NCI-H2081 treated with DMSO at 0.1 percent for 48 hours (cell line): Measurements from ENCODE around the gene TMEM235.
"Not testable (repeated sequence)": the region's sequence is repeated elsewhere in the genome, so short reads cannot be mapped to it uniquely, and the experiment has no call there.

Source experiments
- DNase-seq: peaks from one replicate; lab custom pipeline; 2025; lab: John Stamatoyannopoulos, UW

TMEM235 gene

DNA sequence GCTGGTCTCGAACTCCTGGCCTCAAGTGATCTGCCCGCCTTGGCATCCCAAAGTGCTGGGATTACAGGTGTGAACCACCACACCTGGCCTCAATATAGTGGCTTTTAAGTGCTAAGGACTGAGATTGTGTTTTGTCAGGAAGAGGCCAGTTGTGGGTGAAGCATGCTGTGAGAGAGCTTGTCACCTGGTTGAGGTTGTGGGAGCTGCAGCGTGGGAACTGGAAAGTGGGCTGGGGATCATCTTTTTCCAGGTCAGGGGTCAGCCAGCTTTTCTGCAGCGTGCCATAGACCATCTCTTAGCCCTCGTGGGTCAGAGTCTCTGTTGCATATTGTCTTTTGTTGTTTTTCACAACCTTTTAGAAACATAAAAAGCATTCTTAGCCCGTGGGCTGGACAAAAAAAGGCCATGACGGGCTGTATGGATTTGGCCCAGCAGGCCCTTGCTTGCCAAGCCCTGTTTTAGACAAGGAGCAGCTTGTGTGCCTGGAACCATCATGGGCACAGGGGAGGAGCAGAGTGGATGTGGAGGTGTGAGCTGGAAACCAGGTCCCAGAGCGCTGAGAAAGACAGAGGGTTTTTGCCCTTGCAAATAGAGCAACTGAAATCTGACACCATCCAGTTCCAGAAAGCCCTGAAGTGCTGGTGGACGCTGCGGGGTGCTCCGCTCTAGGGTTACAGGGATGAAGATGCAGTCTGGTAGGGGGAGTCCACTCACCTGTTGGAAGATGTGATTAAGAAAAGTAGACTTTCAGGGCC is 11.9 kb upstream of the TMEM235 start:
- DNase-seq = no peak

DNA sequence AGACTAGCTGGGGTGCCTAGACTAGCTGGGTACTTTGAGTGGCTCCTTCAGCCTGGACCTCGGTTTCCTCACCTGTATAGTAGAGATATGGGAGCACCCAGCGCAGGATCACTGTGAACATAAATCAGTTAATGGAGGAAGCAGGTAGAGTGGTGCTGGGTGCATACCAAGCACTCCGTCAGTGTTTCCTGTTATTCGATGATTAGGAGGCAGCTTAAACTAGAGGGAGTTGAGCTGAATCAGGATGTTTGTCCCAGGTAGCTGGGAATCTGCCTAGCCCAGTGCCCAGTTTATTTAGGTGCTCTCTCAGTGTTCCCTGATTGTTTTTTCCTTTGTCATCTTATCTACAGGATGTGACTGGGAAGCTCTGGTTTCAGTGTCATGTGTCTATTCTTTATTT is 8.4 kb upstream of the TMEM235 start:
- no peak for DNase-seq

DNA sequence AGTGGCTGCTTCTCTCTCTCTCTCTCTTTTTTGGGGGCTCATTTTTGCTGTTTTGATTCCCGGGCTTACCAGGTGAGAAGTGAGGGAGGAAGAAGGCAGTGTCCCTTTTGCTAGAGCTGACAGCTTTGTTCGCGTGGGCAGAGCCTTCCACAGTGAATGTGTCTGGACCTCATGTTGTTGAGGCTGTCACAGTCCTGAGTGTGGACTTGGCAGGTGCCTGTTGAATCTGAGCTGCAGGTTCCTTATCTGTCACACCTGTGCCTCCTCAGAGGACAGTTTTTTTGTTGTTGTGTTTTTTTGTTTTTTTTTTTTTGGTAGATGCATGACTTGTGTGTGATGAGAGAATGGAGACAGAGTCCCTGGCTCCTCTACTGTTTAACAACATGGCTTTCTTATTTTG is 7.7 kb upstream of the TMEM235 start:
- no peak for DNase-seq

DNA sequence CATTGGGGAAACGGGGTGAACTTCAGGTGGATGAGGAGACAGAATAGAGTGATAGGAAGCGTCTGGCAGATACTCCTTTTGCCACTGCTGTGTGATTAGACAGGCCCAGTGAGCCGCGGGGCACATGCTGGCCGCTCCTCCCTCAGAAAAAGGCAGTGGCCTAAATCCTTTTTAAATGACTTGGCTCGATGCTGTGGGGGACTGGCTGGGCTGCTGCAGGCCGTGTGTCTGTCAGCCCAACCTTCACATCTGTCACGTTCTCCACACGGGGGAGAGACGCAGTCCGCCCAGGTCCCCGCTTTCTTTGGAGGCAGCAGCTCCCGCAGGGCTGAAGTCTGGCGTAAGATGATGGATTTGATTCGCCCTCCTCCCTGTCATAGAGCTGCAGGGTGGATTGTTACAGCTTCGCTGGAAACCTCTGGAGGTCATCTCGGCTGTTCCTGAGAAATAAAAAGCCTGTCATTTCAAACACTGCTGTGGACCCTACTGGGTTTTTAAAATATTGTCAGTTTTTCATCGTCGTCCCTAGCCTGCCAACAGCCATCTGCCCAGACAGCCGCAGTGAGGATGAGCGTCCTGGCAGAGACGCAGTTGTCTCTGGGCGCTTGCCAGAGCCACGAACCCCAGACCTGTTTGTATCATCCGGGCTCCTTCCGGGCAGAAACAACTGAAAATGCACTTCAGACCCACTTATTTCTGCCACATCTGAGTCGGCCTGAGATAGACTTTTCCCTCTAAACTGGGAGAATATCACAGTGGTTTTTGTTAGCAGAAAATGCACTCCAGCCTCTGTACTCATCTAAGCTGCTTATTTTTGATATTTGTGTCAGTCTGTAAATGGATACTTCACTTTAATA is 7.0 kb upstream of the TMEM235 start:
- no peak for DNase-seq

DNA sequence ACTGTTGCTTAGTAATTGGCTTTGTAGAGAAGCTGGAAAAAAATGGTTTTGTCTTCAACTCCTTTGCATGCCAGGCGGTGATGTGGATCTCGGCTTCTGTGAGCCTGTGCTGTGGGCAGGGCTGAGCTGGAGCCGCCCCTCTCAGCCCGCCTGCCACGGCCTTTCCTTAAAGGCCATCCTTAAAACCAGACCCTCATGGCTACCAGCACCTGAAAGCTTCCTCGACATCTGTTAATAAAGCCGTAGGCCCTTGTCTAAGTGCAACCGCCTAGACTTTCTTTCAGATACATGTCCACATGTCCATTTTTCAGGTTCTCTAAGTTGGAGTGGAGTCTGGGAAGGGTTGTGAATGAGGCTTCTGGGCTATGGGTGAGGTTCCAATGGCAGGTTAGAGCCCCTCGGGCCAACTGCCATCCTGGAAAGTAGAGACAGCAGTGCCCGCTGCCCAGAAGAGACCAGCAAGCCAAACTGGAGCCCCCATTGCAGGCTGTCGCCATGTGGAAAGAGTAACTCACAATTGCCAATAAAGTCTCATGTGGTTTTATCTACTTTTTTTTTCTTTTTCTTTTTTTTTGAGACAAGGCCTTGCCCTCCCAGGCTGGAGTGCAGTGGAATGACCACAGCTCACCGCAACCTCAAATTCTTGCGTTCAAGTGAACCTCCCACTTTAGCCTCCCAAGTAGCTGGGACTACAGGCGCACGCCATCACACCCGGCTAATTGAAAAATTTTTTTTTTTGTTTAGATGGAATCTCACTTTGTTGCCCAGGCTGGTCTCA is 6.2 kb upstream of the TMEM235 start:
- no peak for DNase-seq

DNA sequence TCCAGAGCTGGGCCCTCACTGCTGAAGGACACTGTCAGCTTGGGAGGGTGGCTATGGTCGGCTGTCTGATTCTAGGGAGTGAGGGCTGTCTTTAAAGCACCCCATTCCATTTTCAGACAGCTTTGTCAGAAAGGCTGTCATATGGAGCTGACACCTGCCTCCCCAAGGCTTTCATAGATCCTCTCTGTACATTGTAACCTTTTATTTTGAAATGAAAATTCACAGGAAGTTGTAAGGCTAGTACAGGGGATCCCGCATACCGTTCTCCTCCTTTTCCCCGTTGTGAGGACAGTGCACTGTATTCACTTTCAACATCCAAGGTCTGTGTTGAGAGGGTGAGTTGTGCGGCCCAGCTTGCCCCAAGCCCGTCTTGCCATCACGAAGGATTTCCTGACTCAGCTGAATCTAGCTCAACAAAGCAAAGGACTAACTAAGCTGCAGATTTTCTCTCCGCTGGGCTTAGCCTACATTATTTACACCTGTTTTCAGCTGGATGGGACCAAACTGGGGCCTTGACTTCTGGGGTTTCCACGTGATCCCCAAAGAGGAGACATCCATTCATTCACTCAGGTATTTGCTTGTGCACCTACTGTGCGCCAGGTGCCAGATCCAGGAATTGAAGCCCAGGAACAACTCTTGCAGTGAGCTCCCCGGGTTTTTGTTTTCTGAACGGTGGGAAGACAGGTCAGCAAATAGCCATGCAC is 5.2 kb upstream of the TMEM235 start:
- no peak for DNase-seq

DNA sequence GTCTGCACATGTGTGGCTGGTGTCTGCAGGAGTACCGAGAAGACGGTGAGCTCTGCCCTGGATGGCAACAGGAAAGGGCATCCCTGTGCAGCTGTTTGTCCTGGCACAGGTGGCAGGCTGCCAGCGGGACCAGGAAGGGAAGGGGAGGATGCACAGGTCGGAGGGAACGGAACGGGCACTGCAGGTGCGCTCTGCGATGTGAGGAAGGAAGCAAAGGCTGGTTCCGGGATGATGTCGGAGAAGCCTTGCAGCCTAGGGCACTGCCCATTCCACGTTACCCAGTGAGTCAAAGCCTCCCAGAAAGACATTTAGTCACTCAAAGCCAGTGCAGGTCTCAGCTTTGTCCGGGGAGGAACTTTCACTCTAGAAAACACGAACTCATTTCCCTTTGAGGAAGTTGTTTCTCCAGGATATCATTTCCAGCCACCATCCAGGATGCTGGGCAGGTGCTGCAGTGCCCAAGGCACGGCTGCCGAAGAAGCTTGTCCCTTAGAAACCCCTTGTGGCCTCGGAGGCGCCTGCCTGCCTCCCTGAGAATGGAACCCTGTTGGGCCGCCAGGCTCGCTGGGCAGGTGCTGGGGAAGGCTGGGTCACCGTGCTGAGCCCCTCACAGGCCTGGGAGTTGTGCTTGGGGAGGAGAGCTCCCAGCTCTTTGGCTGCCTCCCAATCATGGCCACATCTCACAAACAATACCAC is 4.5 kb upstream of the TMEM235 start:
- DNase-seq = no peak

DNA sequence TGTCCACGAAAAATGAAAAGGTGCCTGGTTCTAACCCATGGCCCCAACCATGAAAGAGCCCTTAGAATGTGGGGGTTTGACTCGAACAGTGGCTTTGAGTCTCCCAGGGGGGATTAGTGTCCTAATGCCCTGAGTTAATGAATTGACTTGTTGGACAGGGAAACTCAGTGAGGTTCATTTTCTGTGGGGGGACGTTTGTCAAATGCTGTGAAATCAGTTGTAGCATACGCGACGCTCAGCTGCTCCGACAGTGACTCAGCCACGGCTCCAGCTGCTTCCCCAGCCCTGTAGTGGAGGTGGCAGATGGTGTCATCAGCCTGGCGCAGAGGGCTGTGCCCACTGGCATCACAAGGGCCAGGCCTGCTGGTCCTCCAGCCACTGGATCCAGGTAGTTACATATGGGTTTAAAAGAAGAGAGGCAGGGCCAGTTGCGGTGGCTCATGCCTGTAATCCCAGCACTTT is 3.9 kb upstream of the TMEM235 start:
- no peak for DNase-seq

DNA sequence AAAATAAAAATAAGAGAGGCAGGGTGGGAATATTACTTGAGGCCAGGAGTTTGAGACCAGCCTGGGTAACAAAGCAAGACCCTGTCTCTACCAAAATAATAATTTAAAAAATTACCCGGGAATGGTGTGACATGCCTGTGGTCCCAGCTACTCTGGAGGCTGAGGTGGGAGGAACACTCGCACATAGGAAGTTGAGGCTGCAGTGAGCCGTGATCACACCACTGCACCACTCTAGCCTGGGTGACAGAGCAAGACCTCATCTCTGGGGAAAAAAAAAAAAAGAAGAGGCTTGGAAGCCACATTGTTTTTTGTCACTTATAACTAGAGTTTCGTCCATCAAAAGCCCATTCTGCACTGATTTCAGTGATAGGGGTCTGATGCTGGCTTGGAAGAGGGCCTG is 3.3 kb upstream of the TMEM235 start:
- no peak for DNase-seq

DNA sequence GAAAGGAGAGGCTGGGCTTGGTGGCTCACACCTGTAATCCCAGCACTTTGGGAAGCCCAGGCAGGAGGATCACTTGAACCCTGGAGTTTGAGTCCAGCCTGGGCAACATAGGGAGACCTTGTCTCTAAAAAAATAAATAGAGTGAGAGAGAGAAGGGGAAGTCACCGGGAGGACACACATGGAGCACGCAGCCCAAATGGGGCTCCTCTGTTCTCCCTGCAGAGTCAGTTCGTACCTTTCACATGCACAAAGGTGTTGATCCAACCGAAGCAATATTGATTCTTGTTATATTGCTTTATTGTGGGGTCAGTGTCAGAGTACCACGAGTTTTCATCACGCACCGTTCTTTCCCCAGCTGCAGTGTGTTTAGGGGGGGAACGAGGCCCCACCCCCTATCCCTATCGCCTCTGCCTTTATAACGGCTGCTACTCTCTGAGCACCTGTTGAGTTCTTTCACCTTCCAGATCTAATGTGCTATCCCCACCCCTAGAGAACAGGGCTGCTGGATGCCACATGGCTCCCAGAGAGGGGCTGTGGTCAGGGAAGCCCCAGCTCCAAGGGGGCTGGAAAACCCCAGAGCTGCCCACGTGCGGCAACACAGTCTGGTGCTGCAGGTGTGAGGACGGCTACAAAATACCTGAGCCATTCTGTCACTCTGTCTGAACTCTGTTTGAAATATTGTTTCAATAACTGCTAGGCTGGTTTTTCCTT is 1.0 kb upstream of the TMEM235 start:
- DNase-seq = no peak

DNA sequence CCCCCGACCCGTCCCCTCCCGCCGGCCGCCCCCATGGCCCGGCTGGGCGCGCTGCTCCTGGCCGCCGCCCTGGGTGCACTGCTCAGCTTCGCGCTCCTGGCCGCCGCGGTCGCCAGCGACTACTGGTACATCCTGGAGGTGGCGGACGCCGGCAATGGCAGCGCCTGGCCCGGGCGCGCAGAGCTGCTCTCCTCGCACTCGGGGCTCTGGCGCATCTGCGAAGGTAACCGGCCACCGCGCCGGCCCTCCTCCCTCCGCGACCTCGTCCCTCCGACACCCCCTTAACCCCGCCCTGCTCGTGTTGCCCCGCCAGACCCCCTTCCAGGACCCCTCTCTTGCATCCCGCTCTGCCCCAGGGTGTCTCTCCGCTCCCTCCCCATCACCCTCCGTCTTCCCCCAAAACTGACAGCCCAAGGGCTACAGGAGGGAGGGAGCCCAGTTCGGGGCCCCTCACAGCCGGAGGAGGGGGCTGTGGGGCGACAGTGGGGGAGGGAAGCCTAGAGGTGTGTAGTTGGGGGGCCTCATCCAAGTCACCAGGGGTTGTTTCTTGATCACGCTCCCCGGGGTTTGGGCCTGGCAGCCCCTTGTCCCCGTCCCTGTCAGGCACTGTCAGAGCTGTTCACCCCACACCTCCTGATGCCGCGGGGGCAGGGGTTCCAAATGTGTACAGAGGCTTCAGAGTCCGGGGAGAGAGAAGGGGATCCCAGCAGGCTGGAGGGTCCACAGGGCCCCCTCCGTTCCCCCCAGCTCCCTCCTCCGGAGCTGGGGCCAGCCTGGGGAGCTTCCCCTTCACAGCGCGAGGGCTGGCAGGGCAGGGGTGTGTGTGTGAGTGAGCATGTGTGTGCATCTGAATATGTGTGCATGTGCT is 794 bp downstream of the TMEM235 start:
- DNase-seq = no peak

DNA sequence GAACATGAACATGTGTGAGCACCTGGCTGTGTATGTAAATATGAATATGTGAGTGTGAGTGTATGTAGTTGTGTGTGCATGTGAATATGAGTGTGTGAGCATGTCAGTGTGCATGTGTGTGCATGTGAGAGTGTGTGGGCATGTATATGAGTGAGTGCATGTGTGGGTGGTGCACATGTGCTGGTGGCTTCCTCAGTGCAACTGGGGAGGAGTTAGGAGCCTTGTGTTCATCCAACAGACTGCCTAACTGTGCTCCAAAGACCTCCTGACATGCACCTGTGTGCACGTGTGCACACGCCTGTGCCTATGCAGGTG is 1.4 kb downstream of the TMEM235 start:
- DNase-seq = no peak

DNA sequence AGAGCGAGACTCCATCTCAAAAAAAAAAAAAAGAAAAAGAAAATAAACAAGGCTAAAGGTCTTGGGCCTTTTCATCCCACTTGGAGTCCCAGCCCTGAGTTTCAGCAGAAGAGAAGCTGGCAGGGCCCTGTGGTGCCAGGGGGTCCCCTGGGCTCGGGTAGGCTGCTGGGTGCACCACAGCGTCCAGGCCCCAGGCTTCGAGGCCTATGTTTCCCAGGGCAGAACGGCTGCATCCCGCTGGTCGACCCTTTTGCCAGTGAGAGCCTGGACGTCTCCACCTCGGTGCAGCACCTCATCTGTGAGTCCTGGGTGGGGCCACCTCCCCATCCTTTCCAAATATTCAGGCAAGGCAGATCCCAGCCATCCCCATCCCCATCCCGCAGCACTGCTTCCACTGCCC is 2.2 kb downstream of the TMEM235 start:
- DNase-seq = no peak

DNA sequence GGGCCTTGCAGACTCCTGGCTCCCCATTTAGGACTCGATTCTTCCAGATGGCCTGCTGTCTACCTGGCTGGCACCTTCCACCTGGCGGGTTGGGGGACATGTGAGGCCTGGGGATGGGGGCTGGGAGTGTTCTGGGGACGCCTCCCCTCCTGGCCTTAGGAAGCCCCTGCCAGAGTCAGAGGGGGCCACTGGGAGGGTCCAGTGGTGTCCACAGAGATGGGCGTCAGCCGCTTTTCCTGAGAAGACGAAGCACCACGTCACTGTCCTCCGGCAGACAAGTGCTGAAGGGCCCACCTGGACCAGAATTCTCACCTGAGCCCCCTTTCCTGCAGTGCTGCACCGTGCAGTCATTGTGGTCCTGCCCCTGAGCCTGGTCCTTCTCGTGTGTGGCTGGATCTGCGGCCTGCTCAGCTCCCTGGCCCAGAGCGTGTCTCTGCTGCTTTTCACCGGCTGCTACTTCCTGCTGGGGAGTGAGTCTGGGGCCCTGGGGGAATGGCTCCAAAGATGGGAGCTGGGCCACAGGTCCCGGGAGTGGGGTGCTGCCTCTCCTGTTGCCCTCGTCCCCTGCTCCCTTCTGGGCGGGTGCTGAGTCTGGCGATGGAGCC is 2.9 kb downstream of the TMEM235 start:
- DNase-seq = no peak

DNA sequence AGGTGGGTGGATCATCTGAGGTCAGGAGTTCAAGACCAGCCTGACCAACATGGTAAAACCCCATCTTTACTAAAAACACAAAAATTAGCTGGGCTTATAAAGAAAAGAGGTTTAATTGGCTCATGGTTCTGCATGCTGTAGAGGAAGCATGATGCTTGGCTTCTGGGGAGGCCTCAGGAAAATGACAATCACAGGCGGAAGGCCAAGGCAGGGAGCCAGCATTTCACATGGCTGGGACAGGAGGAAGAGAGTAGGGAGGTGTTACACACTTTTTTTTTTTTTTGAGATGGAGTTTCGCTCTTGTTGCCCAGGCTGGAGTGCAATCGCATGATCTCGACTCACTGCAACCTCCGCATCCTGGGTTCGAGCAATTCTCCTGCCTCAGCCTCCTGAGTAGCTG is 3.6 kb downstream of the TMEM235 start:
- DNase-seq = not testable (repeated sequence)

DNA sequence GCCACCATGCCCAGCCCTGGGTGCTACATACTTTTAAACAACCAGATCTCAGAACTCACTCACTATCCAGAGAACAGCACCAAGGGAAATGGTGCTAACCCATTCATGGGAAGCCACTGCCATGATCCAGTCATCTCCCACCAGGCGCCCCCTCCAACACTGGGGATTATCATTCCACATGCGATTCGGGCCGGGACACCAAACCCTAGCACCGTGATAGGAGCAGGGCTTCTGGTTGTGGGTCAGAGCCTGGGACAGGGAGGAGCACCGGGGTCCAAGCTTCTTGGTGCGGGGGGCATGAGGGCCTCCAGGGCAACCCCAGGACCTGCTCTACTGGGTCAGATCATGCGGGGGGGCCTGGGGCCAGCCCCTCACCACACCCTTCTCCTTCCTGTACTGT is 4.5 kb downstream of the TMEM235 start:
- no peak for DNase-seq

DNA sequence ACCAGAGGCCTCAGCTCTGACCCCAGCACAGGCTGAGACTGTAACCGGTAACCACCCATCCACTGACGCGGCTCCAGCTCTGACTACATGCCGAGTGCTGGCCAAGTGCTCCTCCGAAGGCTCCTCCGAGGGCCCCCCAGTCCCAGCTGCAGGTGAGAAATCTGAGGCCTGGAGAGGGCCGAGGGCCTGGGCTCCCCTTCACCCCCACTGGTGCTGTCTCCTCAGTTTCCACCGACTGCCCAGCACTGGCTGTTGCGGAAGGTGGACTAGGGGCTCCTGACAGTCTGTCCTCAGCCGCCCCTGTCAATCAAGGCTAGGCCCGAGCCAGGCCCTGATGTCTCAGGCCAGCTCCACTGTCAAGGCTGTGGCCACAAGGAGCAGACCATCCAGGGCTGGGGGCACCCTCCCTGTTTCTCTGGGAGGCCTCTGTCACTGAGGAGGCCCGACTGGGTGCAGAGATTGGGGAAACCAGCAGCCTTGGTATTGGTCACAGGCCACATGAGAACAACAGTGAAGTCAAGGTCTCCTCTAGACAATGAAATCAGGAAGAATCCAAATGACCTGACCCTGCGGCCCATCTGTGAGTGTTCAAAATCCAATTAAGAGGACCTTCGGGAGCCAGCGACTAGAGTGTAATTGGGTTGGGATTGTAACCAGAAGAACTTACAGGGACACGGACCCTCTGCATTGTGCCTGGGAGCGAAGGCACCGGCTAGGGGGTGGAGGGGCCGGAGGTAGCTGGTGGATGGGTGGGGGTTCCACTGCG is 5.1 kb downstream of the TMEM235 start:
- no peak for DNase-seq

DNA sequence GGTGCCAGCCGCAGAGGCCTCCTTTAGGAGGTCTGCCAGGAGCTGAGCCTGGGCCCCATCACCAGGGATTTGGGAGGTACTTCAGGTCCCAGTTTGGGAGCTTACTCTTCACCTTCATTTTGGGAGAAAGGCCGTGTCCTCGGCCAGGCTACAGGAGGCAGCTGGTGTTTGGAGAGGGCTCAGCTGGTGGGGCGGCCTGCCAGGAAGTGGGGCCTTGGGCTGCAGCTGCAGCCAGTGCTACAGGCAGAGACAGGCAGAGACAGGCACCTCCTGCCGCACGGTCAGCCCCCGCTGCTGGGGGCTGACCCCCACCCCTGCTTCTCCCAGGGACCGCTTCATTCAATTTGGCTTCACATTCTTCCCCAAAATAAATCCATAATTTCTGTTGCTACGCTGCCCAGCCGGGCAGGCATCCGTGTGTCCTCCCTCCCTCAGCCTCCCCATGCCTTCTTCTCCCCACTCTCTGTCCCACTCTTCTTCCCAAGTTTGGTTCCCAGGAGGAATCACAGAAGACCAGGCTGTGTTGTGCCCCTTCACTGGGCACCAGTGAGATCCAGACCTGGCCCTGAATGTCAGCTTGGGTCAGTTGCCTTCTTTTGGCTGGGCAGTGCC is 6.1 kb downstream of the TMEM235 start:
- no peak for DNase-seq
